Neural cell (in vitro differentiated cells): Measurements from ENCODE around the gene TARS2. TPM values are rescaled to one million over a fixed set of nuclear protein-coding genes. Genes with fewer than 3 reads are reported as not detected.

Experiments used
- H2AFZ ChIP-seq: fragments of 200-600, 300-800 bp; sonication (generic), shearing (Covaris generic); 2 replicates; pipeline ENCODE4 v1.6.0; 2014; ENCODE audit warnings: low read depth, mild to moderate bottlenecking, antibody characterized with exemption, low read length, moderate library complexity
- H3F3A ChIP-seq: fragments of 200-600 bp; shearing (Covaris generic); 2 replicates; pipeline ENCODE4 v1.6.1; 2016; ENCODE audit warnings: mild to moderate bottlenecking, moderate library complexity, mixed read lengths, antibody characterized with exemption, low read length; ENCODE audit not compliant: insufficient read depth, poor library complexity, severe bottlenecking
- H3K27ac ChIP-seq: fragments of 200-600, 300-800 bp; sonication (generic), shearing (Covaris generic); 2 replicates; pipeline ENCODE4 v1.5.1; 2014; ENCODE audit warnings: mild to moderate bottlenecking, low read length, moderate library complexity
- H3K27me3 ChIP-seq: fragments of 300-800, 200-600 bp; sonication (generic), shearing (Covaris generic); 2 replicates; pipeline ENCODE4 v1.6.0; 2014; ENCODE audit warnings: mild to moderate bottlenecking, low read depth, low read length, moderate library complexity; ENCODE audit not compliant: insufficient read depth
- H3K36me3 ChIP-seq: fragments of 300-800, 200-600 bp; sonication (generic), shearing (Covaris generic); 2 replicates; pipeline ENCODE4 v1.5.1; 2014; ENCODE audit warnings: mild to moderate bottlenecking, antibody characterized with exemption, low read length, moderate library complexity; ENCODE audit not compliant: insufficient read depth
- H3K4me2 ChIP-seq: fragments of 300-800, 200-600 bp; sonication (generic), shearing (Covaris generic); 2 replicates; pipeline ENCODE4 v1.6.0; 2014; ENCODE audit warnings: mild to moderate bottlenecking, low read length
- H3K4me3 ChIP-seq: fragments of 300-800, 200-600 bp; sonication (generic), shearing (Covaris generic); 2 replicates; pipeline ENCODE4 v1.5.1; 2014; ENCODE audit warnings: mild to moderate bottlenecking, low read length, moderate library complexity
- H3K79me2 ChIP-seq: fragments of 200-600 bp; shearing (Covaris generic); replicated peaks from 2 replicates; pipeline ENCODE4 v1.6.0; 2014; ENCODE audit warnings: mild to moderate bottlenecking, low read length, moderate library complexity; ENCODE audit not compliant: insufficient read depth
- H3K9ac ChIP-seq: fragments of 300-800, 200-600 bp; sonication (generic), shearing (Covaris generic); 2 replicates; pipeline ENCODE4 v1.6.1; 2016; ENCODE audit warnings: mild to moderate bottlenecking, low read length, mixed read lengths
- H3K9me2 ChIP-seq: fragments of 200-600 bp; shearing (Covaris generic); 2 replicates; pipeline ENCODE4 v1.6.1; 2016; ENCODE audit warnings: mild to moderate bottlenecking, low read length, mixed read lengths; ENCODE audit not compliant: insufficient read depth
- H3K9me3 ChIP-seq: fragments of 200-600, 300-800 bp; sonication (generic), shearing (Covaris generic); 2 replicates; pipeline ENCODE4 v1.6.1; 2016; ENCODE audit warnings: mild to moderate bottlenecking, mixed run types, low read length, moderate library complexity, mixed read lengths
- H4K20me1 ChIP-seq: fragments of 200-600 bp; shearing (Covaris generic); 2 replicates; pipeline ENCODE4 v1.6.1; 2016; ENCODE audit warnings: mild to moderate bottlenecking, mixed run types; ENCODE audit not compliant: insufficient read depth
- CTCF ChIP-seq: fragments of 450-650 bp; IDR thresholded peaks from 2 replicates; pipeline ENCODE4 v1.5.1; 2014; ENCODE audit warnings: antibody characterized with exemption, mild to moderate bottlenecking, moderate library complexity; ENCODE audit not compliant: poor library complexity, severe bottlenecking
- EP300 ChIP-seq: fragments of 450-650 bp; conservative IDR thresholded peaks from 2 replicates; pipeline ENCODE4 v1.6.1; 2014; ENCODE audit warnings: antibody characterized with exemption, mild to moderate bottlenecking, moderate library complexity; ENCODE audit not compliant: poor library complexity, severe bottlenecking
- EZH2 ChIP-seq: fragments of 200-600, 300-800 bp; shearing (Covaris generic), sonication (generic); IDR thresholded peaks from 2 replicates; pipeline ENCODE4 v1.6.1; 2014; ENCODE audit warnings: antibody characterized with exemption, low read length, borderline replicate concordance, mild to moderate bottlenecking; ENCODE audit not compliant: insufficient read depth, poor library complexity, severe bottlenecking
- MXI1 ChIP-seq: fragments of 450-650 bp; conservative IDR thresholded peaks from 2 replicates; pipeline ENCODE4 v1.6.1; 2014; ENCODE audit warnings: antibody characterized with exemption, mild to moderate bottlenecking; ENCODE audit not compliant: poor library complexity, severe bottlenecking
- POLR2AphosphoS5 ChIP-seq: IDR thresholded peaks from 2 replicates; pipeline ENCODE4 v1.6.1; 2012
- RAD21 ChIP-seq: fragments of 450-650 bp; conservative IDR thresholded peaks from 2 replicates; pipeline ENCODE4 v1.6.1; 2014; ENCODE audit warnings: antibody characterized with exemption, mild to moderate bottlenecking, moderate library complexity
- REST ChIP-seq: IDR thresholded peaks from 2 replicates; pipeline ENCODE4 v1.6.1; 2012; ENCODE audit warnings: borderline replicate concordance
- SMC3 ChIP-seq: fragments of 450-650 bp; conservative IDR thresholded peaks from 2 replicates; pipeline ENCODE4 v1.6.1; 2014; ENCODE audit warnings: antibody characterized with exemption, mild to moderate bottlenecking, moderate library complexity; ENCODE audit not compliant: poor library complexity
- TAF1 ChIP-seq: IDR thresholded peaks from 2 replicates; pipeline ENCODE4 v1.6.1; 2012; ENCODE audit warnings: low read depth
- polyA plus RNA-seq: library from polyadenylated mRNA; depleted of rRNA; stranded (reverse); fragments of >200 nt; gene quantifications from 2 replicates; pipeline ENCODE4 v1.2.3, GENCODE V29; 2014

Gene TARS2
- polyA plus RNA-seq, 1 donor from 2014 or later = 19.4 TPM

- no peak overlapping the region for H3K4me3 ChIP-seq
- no peak for TF ChIP-seq MXI1
- no peaks in the 10 kb centered on the region for H4K20me1 ChIP-seq
- H3K9me3 ChIP-seq = no peaks in the 10 kb centered on the region
- H3K79me2 ChIP-seq = no peaks in the 10 kb centered on the region
- H3K4me2 ChIP-seq = no peak overlapping the region
- no peaks in the 10 kb centered on the region for H3K27me3 ChIP-seq
- no peak overlapping the region for H2AFZ ChIP-seq
- H3K9me2 ChIP-seq = no peaks in the 10 kb centered on the region
- H3K9ac ChIP-seq = no peak overlapping the region
- no peaks in the 10 kb centered on the region for H3K36me3 ChIP-seq
- no peak overlapping the region for H3K27ac ChIP-seq
- H3F3A ChIP-seq = no peaks in the 10 kb centered on the region
Observed at GRCh38 chr1:150528196-150528595, 41.0 kb downstream of the TARS2 start.

GRCh38 chr1:150529017-150529416, 41.8 kb downstream of the TARS2 start:
- no peaks in the 10 kb centered on the region for H3K79me2 ChIP-seq
- H3F3A ChIP-seq = no peaks in the 10 kb centered on the region
- H2AFZ ChIP-seq = no peak overlapping the region
- H3K9me2 ChIP-seq = no peaks in the 10 kb centered on the region
- H3K9ac ChIP-seq = no peak overlapping the region
- no peaks in the 10 kb centered on the region for H4K20me1 ChIP-seq
- H3K36me3 ChIP-seq = no peaks in the 10 kb centered on the region
- H3K27me3 ChIP-seq = no peaks in the 10 kb centered on the region
- no peak overlapping the region for H3K27ac ChIP-seq
- no peak for TF ChIP-seq TAF1
- TF ChIP-seq REST = no peak
- no peak for TF ChIP-seq RAD21
- TF ChIP-seq EP300 = no peak
- no peak for TF ChIP-seq CTCF
- TF ChIP-seq POLR2AphosphoS5 = no peak
- TF ChIP-seq SMC3 = no peak
- TF ChIP-seq EZH2 = no peak
- no peak for TF ChIP-seq MXI1
- no peak overlapping the region for H3K4me2 ChIP-seq
- H3K4me3 ChIP-seq = no peak overlapping the region
- H3K9me3 ChIP-seq = no peaks in the 10 kb centered on the region
